Lower leg skin (tissue), 3 donors: Measurements from ENCODE around the gene CPTP.

Source experiments
- POLR2A ChIP-seq, 2 donors: fragments of 450-650 bp; IDR thresholded peaks; one replicate each; pipeline ENCODE4 v1.6.1; 2016 to 2017; ENCODE audit warnings: antibody characterized with exemption in 2 of 2, mild to moderate bottlenecking in 1 of 2, moderate library complexity in 1 of 2
- TF ChIP-seq, protein P1 (sequence below), 3 donors: fragments of 450-650 bp; IDR thresholded peaks; one replicate each; pipeline ENCODE4 v1.5.1; 2016; ENCODE audit warnings: antibody characterized with exemption in 3 of 3, mild to moderate bottlenecking in 3 of 3, moderate library complexity in 2 of 3

DNA sequence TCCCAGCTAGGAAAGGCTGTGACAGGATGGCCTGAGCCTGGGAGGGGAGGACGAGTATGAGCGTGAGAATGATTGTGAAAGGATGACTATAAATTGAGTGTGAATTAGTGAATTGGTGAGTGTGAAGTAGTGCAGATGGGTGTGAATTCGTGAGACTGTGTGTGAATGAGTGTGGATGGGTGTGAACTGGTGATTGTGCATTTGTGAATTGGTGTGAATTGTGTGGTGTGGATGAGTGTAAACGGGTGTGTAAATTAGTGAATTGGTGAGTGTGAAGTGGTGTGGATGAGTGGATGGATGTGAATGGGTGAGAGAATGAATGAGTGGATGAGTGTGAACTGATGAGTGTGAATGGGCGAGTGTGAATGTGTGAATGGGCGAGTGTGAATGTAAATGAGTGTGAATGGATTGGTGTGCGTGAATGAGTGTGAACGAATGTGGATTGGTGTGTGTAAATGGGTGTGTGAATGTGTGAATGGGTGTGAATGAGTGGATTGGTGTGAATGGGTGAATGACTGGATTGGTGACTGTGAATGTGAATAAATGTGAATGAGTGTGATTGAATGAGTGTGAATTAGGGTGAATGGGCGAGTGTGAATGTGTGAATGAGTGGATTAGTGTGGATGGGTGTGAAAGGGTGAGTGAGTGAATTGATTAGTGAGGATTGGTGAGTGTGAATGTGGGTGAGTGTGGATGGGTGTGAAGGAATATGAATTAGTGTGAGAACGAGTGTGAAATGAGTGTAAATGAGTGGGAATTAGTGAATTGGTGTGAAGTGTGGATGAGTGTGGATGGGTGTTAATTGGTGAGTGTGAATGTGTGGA is 41.5 kb downstream of the CPTP start:
- TF ChIP-seq, protein P1, sequence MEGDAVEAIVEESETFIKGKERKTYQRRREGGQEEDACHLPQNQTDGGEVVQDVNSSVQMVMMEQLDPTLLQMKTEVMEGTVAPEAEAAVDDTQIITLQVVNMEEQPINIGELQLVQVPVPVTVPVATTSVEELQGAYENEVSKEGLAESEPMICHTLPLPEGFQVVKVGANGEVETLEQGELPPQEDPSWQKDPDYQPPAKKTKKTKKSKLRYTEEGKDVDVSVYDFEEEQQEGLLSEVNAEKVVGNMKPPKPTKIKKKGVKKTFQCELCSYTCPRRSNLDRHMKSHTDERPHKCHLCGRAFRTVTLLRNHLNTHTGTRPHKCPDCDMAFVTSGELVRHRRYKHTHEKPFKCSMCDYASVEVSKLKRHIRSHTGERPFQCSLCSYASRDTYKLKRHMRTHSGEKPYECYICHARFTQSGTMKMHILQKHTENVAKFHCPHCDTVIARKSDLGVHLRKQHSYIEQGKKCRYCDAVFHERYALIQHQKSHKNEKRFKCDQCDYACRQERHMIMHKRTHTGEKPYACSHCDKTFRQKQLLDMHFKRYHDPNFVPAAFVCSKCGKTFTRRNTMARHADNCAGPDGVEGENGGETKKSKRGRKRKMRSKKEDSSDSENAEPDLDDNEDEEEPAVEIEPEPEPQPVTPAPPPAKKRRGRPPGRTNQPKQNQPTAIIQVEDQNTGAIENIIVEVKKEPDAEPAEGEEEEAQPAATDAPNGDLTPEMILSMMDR (IDR thresholded peaks at IDR 0.05) = no peak
- TF ChIP-seq POLR2A (IDR thresholded peaks at IDR 0.05) = no peak
